K562 (cell line): Measurements from ENCODE around the gene WDR13. TPM values are rescaled to one million over a fixed set of nuclear protein-coding genes. Genes with fewer than 3 reads are reported as not detected.

Experiments
- ARID3A ChIP-seq: IDR thresholded peaks from 2 replicates; pipeline ENCODE4 v1.6.1; 2012; ENCODE audit warnings: low read depth, low read length, improper control_type of control experiment, borderline replicate concordance
- BCL6 ChIP-seq: fragments of 250-450 bp; sonication (Bioruptor Pico); IDR thresholded peaks from 2 replicates; pipeline ENCODE4 v1.4.0; 2020
- BHLHE40 ChIP-seq: IDR thresholded peaks from 2 replicates; pipeline ENCODE4 v1.6.1; 2011; ENCODE audit warnings: low read length, improper control_type of control experiment
- C11orf30 ChIP-seq: fragments of 450-650 bp; IDR thresholded peaks from 2 replicates; pipeline ENCODE4 v1.6.1; 2016; ENCODE audit warnings: low read depth, mild to moderate bottlenecking
- CHD2 ChIP-seq: IDR thresholded peaks from 2 replicates; pipeline ENCODE4 v1.6.1; 2011; ENCODE audit warnings: low read depth, low read length
- DDX20 ChIP-seq: fragments of 450-650 bp; IDR thresholded peaks from 2 replicates; pipeline ENCODE4 v1.6.1; 2016; ENCODE audit warnings: missing genetic modification characterization, low read depth, mild to moderate bottlenecking, missing compliant biosample characterization, moderate library complexity
- MAFF ChIP-seq: IDR thresholded peaks from 2 replicates; pipeline ENCODE4 v1.6.1; 2012; ENCODE audit warnings: low read length, improper control_type of control experiment
- REST ChIP-seq, 2 experiments: fragments of 450-650 bp; formaldehyde crosslinking in 1 of 2; IDR thresholded peaks; 2 replicates each; pipeline versions ENCODE4 v1.4.0 to v1.6.1; 2014 to 2020; ENCODE audit warnings: mild to moderate bottlenecking in 2 of 2, borderline replicate concordance in 1 of 2, low read depth in 1 of 2
- SNAPC5 ChIP-seq: fragments of 250-450 bp; sonication (Bioruptor Pico); IDR thresholded peaks from 2 replicates; pipeline ENCODE4 v1.8.0; 2021; ENCODE audit warnings: moderate library complexity, mild to moderate bottlenecking, inconsistent platforms
- ZBTB34 ChIP-seq: fragments of 250-450 bp; sonication (Bioruptor Pico); IDR thresholded peaks from 2 replicates; pipeline ENCODE4 v1.8.0; 2021; ENCODE audit warnings: mild to moderate bottlenecking, moderate library complexity
- polyA plus RNA-seq, 8 experiments: library from polyadenylated mRNA; depleted of rRNA in 4 of 8; stranded (reverse) in 5 of 8; unstranded in 3 of 8; fragments of >200 nt; fragmentation: Nextera tagmentation in 2 of 8; fragmentation: Illumina TruSeq in 1 of 8; extraction: Ambion mirVana in 2 of 8; extraction: Trizol in 1 of 8; gene quantifications; 2 replicates each; pipeline versions ENCODE4 v1.2.1 to v1.2.3, GENCODE V29; 2011 to 2014; ENCODE audit warnings: inconsistent platforms in 1 of 8, missing spikeins in 1 of 8
- total RNA-seq, 7 experiments: library from RNA; depleted of rRNA in 6 of 7; stranded (reverse); fragments of >200 nt in 6 of 7; fragmentation: Illumina TruSeq in 2 of 7; extraction: Trizol in 2 of 7; gene quantifications; 2 replicates each; pipeline versions ENCODE4 v1.2.1 to v1.2.3, GENCODE V29; 2011 to 2021; ENCODE audit warnings: low replicate concordance in 1 of 7
- TF ChIP-seq, protein P1 (sequence below): sonication (generic); formaldehyde crosslinking; IDR thresholded peaks from 2 replicates; pipeline ENCODE4 v1.8.0; 2023; ENCODE audit warnings: mild to moderate bottlenecking, missing genetic modification reagents

The WDR13 gene
- total and polyA plus RNA-seq, 9 of the 15 experiments (the other 6 are each of a cell fraction or from before 2014, with no cell fraction given) = 7.4 to 70.5 (median 31.4) TPM

DNA sequence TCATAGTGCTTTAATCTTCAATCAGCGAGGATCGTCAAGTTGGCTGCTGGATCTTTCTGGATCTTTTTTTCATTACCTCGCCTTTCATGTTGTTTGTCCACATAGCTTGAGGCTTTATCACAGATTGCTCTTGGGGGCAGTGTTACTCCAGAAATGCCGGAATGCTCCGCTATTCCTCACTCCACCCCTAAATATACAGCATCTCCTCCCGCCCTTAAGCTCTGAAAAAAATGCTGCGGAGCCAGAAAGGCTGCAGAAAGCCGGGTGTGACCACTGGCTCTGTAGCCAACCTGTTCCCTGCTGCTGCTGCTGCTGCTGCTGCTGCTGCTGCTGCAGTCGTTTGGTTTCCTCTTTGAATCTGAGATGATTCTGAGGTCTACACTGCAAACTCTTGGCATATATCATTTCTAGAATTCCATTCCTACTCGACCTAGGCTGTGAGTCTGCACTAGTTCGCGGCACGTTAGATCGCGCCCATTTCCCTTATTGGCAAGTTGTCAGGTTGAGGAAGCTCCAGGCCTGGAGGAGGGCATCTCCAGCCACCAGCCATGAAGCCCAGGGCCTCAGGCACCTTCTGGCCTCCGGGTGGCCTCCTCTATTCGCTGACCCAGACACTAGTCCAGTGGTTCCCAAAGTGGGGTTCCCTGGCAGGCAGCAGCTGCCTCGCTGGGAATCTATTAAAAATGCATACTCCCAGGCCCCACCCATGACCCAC is 34.2 kb downstream of the WDR13 start (continued):
- TF ChIP-seq ARID3A (peak; percentile 71; the same call in 1 of the 2 replicates), ZBTB34 (CRISPR knock-in tag) (no peak), BCL6 (CRISPR knock-in tag) (no peak), SNAPC5 (no peak), DDX20 (tag) (no peak), CHD2 (no peak), MAFF (no peak), C11orf30 (no peak), REST (IDR thresholded peaks at IDR 0.05; ENCODE audit: borderline replicate concordance) (peak; percentile 79), REST (CRISPR knock-in tag; IDR thresholded peaks at IDR 0.05; ENCODE audit: low read depth) (no peak), BHLHE40 (peak; percentile 15; the same call in 1 of the 2 replicates)
- TF ChIP-seq, protein P1, sequence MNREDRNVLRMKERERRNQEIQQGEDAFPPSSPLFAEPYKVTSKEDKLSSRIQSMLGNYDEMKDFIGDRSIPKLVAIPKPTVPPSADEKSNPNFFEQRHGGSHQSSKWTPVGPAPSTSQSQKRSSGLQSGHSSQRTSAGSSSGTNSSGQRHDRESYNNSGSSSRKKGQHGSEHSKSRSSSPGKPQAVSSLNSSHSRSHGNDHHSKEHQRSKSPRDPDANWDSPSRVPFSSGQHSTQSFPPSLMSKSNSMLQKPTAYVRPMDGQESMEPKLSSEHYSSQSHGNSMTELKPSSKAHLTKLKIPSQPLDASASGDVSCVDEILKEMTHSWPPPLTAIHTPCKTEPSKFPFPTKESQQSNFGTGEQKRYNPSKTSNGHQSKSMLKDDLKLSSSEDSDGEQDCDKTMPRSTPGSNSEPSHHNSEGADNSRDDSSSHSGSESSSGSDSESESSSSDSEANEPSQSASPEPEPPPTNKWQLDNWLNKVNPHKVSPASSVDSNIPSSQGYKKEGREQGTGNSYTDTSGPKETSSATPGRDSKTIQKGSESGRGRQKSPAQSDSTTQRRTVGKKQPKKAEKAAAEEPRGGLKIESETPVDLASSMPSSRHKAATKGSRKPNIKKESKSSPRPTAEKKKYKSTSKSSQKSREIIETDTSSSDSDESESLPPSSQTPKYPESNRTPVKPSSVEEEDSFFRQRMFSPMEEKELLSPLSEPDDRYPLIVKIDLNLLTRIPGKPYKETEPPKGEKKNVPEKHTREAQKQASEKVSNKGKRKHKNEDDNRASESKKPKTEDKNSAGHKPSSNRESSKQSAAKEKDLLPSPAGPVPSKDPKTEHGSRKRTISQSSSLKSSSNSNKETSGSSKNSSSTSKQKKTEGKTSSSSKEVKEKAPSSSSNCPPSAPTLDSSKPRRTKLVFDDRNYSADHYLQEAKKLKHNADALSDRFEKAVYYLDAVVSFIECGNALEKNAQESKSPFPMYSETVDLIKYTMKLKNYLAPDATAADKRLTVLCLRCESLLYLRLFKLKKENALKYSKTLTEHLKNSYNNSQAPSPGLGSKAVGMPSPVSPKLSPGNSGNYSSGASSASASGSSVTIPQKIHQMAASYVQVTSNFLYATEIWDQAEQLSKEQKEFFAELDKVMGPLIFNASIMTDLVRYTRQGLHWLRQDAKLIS = peak; percentile 59; the same call in 1 of the 2 replicates
